ENCODE measurements around the gene SLIT3. TPM values are rescaled to one million over a fixed set of nuclear protein-coding genes. Genes with fewer than 3 reads are reported as not detected.

Gene SLIT3
- total RNA-seq, 4 donors from 2014 or later = 41.1 to 86.6 (median 62.7) TPM

GRCh38 chr5:168773226-168773625 is 527.7 kb downstream of the SLIT3 start:
- no peaks in the 10 kb centered on the region for H3K27me3 ChIP-seq
- no peak overlapping the region for H3K4me3 ChIP-seq
- WGBS = 93% methylated on average over 9 of the region's 9 CpGs
- peaks cover 0 to 52% (median 29%) of the 10 kb centered on the region in 4 donors for H3K36me3 ChIP-seq
- no peaks in the 10 kb centered on the region for H3K4me1 ChIP-seq
- TF ChIP-seq POLR2A (IDR thresholded peaks at IDR 0.05; ENCODE audit: low read depth) = no peak
- TF ChIP-seq CTCF (IDR thresholded peaks at IDR 0.05) = no peak
- no peak for TF ChIP-seq POLR2AphosphoS5 (IDR thresholded peaks at IDR 0.05)
- intact Hi-C loops (cut with DNase I) = no loop called here
- H3K9me3 ChIP-seq = no peaks in the 10 kb centered on the region
- DNase-seq (ENCODE audit: extremely low spot score) = no peak
- H3K27ac ChIP-seq (replicated peaks in 1 of 4) = no peak overlapping the region

GRCh38 chr5:168772316-168772961 is 528.5 kb downstream of the SLIT3 start:
- no peak overlapping the region for H3K27ac ChIP-seq (replicated peaks in 1 of 4)
- intact Hi-C loops (cut with DNase I) = no loop called here
- H3K36me3 ChIP-seq = peaks cover 0 to 54% (median 31%) of the 10 kb centered on the region in 4 donors

GRCh38 chr5:168771678-168772077 is 529.3 kb downstream of the SLIT3 start:
- Histone ChIP-seq H3K4me3 (no peak overlapping the region), H3K4me1 (no peaks in the 10 kb centered on the region), H3K27ac (replicated peaks in 1 of 4) (no peak overlapping the region), H3K27me3 (no peaks in the 10 kb centered on the region), H3K36me3 (peaks cover 0 to 55% (median 31%) of the 10 kb centered on the region in 4 donors), H3K9me3 (no peaks in the 10 kb centered on the region)
- WGBS = 87% methylated on average over 6 of the region's 6 CpGs
- no peak for TF ChIP-seq POLR2AphosphoS5 (IDR thresholded peaks at IDR 0.05)
- no peak for TF ChIP-seq EP300 (IDR thresholded peaks at IDR 0.05)
- TF ChIP-seq CTCF (IDR thresholded peaks at IDR 0.05) = no peak
- no peak for DNase-seq (ENCODE audit: extremely low spot score)
- intact Hi-C loops (cut with DNase I) = no loop called here

More at GRCh38 chr5:168772316-168772961, 528.5 kb downstream of the SLIT3 start:
- Histone ChIP-seq H3K4me3 (no peak overlapping the region), H3K4me1 (no peaks in the 10 kb centered on the region), H3K9me3 (no peaks in the 10 kb centered on the region), H3K27me3 (no peaks in the 10 kb centered on the region)
- no peak for DNase-seq (ENCODE audit: extremely low spot score)
- WGBS = 90% methylated on average over 15 of the region's 22 CpGs
- TF ChIP-seq EP300 (IDR thresholded peaks at IDR 0.05) (no peak), POLR2AphosphoS5 (IDR thresholded peaks at IDR 0.05) (no peak), POLR2A (IDR thresholded peaks at IDR 0.05; ENCODE audit: low read depth) (no peak), CTCF (IDR thresholded peaks at IDR 0.05) (no peak)

GRCh38 chr5:168770996-168771395 is 529.9 kb downstream of the SLIT3 start:
- H3K4me3 ChIP-seq = no peak overlapping the region
- no peaks in the 10 kb centered on the region for H3K4me1 ChIP-seq
- intact Hi-C loops (cut with DNase I) = no loop called here
- H3K36me3 ChIP-seq = peaks cover 0 to 55% (median 31%) of the 10 kb centered on the region in 4 donors
- H3K27me3 ChIP-seq = no peaks in the 10 kb centered on the region
- TF ChIP-seq CTCF (IDR thresholded peaks at IDR 0.05) (no peak), POLR2AphosphoS5 (IDR thresholded peaks at IDR 0.05) (no peak), EP300 (IDR thresholded peaks at IDR 0.05) (no peak), POLR2A (IDR thresholded peaks at IDR 0.05; ENCODE audit: low read depth) (no peak)
- H3K27ac ChIP-seq (replicated peaks in 1 of 4) = no peak overlapping the region
- DNase-seq (ENCODE audit: extremely low spot score) = no peak
- 94% methylated on average over 5 of the region's 5 CpGs for WGBS
- H3K9me3 ChIP-seq = no peaks in the 10 kb centered on the region

GRCh38 chr5:168770036-168770498 is 530.9 kb downstream of the SLIT3 start:
- DNase-seq (ENCODE audit: extremely low spot score) = no peak
- Histone ChIP-seq H3K36me3 (peaks cover 0 to 55% (median 31%) of the 10 kb centered on the region in 4 donors), H3K9me3 (no peaks in the 10 kb centered on the region), H3K27me3 (no peaks in the 10 kb centered on the region), H3K4me1 (no peaks in the 10 kb centered on the region), H3K4me3 (no peak overlapping the region), H3K27ac (replicated peaks in 1 of 4) (no peak overlapping the region)
- 81% methylated on average over 7 of the region's 8 CpGs for WGBS
- TF ChIP-seq POLR2A (IDR thresholded peaks at IDR 0.05; ENCODE audit: low read depth) (no peak), EP300 (IDR thresholded peaks at IDR 0.05) (no peak), CTCF (IDR thresholded peaks at IDR 0.05) (no peak), POLR2AphosphoS5 (IDR thresholded peaks at IDR 0.05) (no peak)
- intact Hi-C loops (cut with DNase I) = no loop called here

Data from esophagus muscularis mucosa (tissue), 4 donors.